T-helper 1 cell (primary cell): Measurements from ENCODE around the gene MMD.
"Not testable (repeated sequence)": the region's sequence is repeated elsewhere in the genome, so short reads cannot be mapped to it uniquely, and the experiment has no call there.

ENCODE experiments used
- DNase-seq, 5 donors: peaks; one replicate each; pipeline ENCODE4 v3.0.0-alpha.2; 2012 to 2020
- total RNA-seq, 4 donors: gene quantifications; one replicate each; lab custom pipeline; 2026; lab: John Stamatoyannopoulos, UW

Gene MMD, protein sequence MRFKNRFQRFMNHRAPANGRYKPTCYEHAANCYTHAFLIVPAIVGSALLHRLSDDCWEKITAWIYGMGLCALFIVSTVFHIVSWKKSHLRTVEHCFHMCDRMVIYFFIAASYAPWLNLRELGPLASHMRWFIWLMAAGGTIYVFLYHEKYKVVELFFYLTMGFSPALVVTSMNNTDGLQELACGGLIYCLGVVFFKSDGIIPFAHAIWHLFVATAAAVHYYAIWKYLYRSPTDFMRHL
- total RNA-seq, result 8.3 to 16.0 (median 12.5) reads per million in 4 donors

DNA sequence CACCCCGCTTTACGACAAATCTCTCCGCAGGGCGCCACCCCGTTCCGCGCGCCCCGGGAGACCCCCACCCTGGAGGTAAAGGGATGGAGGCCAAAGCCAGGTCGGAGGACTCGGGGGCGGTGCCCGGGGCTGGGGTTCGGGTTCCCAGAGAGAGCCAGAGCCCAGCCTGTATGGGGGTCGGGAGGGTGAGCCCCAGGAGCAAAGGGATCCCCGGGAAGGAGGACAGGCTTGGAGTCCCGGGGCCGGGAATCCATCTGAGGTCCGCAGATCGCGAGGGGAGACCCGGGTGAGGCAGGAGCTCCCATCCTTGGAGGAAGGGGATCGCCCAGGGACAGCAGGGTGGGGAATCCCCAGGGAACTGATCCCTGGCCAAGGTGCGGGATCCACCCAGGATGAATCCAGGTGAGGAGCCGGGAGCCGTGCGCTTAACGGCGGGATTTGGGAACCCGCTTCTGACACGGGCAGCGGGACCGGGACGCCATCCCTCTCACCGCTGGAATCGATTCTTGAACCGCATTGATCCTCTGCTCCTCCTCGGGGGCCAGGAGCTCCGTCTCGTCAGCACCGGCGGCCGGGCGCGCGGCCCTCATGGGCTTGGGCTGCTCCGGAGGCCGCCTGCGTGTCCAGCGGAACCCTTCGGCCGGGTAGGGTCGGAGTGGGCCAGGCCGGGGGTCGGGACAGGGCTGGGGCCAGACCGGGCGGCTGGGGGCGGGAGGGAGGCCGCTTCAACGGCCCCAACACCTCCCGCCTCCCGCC is at the start of gene MMD:
TSS of gene MMD (minus strand) at position 657 of the 756 bp plus-strand sequence. CDS start at position 517, 140 bp downstream.
- DNase-seq, result peak in 2 of 5 donors; percentile 7 to 10

DNA sequence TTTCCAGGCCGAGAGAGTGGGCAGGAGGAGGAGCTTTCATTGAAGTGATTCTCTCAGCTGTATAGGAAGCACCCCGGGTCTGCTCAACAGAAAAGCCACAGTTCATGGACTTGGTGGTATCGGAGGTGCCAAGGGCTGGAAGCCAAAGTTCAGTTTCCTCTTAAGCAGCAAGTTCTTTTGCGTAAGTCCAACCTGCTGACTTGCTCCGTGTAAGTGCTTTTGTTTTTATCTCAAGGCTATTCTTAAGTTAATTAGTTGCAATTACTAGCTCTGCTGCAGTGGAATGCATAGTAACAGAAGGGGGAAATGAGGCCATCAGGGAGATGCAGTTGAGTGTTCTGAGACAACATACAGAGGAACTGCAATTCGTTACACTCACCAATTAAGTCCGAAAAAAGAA is 45.0 kb upstream of the MMD start:
- no peak for DNase-seq

DNA sequence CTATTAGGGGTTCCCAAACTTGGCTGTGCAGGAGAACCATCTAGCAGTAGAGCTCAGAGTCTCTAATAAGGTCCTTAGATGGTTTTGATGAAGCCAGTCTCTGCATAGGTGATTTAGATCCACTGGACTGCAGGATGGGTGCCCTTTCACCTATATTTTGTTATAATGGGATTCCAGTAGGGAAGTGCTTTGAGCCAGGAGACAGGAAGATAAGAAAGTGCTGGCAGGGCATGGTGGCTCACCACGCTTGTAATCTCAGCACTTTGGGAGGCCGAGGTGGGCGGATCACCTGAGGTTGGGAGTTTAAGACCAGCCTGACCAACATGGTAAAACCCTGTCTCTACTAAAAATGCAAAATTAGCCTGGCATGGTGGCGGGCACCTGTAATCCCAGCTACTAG is 44.1 kb upstream of the MMD start:
- not testable (repeated sequence) for DNase-seq

DNA sequence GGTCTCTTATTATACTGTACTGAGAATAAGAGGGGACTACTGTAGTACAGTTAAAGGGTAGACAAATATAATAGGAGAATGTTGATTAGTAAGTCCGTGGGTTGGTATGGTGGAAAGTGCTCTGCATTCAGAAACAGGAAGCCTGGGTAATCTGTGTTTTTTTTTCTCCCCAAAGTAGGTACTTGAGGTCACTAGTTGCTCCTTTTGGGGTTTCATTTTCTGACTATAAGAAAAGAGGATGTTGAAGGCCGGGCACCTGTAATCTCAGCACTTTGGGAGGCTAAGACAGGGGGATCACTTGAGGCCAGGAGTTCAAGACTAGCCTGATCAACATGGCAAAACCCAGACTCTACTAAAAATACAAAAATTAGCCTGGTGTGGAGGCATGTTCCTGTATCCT is 42.0 kb upstream of the MMD start:
- DNase-seq, result peak in 1 of 5 donors; percentile 11

DNA sequence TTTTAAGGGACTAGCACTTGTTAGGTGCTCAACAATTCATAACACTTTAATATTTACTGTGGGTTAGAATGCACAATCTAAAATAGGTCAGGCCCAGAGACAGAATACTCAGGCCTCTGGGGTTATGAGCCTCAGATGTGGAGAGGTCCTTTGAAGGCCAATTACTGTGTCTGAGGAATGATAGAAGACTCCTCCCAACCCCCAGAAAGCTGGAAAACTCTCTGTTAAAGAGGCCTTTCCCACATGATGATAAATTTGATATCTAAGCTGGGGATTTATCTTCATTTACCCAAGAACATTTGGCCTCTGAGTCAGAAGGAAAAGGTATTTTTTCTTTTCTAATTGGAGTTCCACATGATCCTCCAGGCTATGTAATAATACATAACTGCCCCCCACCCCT is 41.1 kb upstream of the MMD start:
- DNase-seq, result no peak

DNA sequence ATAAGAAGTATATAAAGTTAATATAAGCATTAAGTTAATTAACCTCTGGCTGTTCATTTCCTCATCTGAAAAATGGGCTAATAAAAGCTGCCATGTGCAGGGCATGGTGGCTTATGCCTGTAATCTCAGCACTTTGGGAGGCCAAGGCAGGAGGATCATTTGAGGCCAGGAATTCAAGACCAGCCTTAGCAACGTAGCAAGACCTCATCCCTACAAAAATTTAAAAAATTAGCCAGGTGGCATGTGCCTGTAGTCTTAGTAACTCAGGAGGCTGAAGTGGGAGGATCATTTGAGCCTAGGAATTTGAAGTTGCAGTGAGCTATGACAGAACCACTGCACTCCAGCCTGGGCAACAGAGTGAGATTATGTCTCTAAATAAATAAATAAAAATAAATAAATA is 40.6 kb upstream of the MMD start:
- DNase-seq, result no peak

DNA sequence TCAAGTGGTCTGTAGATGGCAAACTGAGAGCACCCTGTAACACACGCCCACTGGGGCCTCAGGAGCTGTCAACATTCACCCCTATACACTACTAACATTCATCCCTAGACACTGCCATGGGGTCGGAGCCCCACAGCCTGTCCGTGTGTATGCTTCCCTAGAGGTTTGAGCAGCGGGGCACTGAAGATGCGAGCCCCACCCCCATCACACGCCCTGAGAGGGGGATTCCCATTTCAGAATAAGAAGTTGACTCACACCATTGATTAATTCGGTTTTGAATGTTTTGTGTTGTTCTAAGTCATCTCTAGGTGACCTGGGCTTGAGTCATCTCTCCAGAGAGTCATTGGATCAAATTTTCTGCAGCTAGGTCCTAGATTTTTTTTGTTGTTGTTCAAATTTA is 37.3 kb upstream of the MMD start:
- peak in 1 of 5 donors; percentile 14 for DNase-seq

DNA sequence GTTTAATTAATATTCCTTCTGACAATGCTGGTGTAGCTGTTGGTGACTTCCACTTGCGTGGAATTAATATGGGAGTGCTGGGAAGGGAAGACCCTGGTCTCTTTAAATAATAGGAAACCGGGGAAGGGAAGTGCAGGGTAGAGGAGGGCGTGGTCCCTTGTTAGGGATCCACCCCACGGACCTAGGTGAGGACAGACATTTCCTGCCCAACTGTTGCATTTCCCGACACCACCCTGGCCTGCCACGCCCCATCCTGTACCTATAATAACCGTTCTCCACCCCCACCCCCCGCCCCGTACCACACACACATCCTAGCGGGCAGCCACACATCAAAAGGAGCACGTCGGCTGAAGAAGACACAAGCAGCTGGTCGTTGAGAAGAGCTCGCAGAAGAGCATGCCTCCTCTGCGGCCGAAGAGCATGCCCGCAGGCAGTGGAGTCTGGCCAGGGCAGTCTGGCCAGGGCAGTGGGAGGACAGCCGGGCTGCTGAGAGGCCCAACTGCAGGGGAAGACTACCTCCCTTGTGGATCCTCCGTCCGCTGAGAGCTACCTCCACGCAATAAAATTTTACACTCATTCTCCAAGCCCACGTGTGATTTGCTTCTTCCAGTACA is 36.8 kb upstream of the MMD start:
- DNase-seq, result no peak

DNA sequence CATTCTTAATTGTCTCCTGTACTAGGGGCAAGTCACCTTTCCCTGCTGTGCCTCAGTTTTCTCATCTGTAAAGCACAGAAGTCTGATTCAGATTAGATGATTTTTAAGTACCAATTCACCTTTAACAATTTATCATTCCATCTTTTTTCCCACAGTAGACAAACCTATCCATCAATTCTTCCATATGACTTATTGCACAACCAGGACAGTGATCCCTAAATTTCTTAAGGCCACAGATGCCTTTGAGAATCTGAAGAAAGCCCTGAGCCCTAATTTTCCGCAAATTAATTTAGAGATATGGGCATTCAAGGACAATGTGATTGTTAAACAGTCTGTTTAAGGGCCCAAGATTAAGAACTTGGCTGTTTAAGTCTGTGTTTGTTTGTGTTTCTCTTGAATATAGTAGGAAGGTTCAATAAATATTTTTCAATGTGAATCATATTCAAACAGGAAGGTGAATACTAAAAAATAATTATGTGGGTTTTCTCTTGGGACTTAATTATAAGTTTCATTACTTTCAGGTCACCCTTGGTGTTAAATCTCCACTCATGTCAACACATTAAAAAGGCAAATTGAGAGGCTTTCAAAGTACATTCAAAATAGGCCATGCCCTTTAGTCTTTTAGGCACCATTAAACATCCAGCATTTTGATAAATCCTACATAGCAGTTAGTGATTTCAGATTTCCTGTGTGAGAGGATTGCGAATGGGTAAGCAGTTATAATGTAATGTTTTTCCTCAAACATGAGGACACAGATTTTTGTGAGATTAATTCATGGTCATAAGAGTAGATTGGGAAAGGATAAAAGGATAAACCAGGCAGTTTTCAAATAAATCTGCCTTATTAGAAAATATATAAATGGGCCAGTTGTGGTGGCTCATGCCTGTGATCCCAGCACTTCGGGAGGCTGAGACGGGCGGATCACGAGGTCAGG is 34.9 kb upstream of the MMD start:
- DNase-seq, result no peak

DNA sequence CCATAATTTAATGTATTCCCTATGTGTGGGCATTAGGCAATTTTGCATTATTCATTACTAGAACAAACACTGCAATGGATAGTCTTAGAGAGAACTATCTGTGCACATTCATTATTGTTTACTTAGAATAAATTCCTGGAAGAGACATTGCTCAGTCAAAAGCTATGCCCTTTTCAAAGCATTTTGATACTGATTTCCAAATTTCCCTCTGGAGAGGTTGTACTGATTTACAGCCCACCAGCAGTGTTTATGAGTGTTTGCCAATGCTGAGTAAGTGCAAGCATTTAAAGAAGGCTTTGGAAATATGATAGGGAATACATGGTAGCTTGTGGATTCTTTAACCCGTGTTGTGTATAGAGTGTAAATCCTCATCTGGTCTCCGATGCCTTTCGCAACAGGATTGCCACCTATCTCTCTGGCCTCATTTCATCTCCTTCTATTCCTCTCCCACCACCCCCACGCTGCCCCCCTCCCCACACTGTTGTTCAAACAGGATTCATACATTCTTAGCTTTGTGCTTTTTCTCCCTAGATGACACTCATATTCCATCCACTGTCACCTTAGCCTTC is 33.4 kb upstream of the MMD start:
- DNase-seq, result no peak

DNA sequence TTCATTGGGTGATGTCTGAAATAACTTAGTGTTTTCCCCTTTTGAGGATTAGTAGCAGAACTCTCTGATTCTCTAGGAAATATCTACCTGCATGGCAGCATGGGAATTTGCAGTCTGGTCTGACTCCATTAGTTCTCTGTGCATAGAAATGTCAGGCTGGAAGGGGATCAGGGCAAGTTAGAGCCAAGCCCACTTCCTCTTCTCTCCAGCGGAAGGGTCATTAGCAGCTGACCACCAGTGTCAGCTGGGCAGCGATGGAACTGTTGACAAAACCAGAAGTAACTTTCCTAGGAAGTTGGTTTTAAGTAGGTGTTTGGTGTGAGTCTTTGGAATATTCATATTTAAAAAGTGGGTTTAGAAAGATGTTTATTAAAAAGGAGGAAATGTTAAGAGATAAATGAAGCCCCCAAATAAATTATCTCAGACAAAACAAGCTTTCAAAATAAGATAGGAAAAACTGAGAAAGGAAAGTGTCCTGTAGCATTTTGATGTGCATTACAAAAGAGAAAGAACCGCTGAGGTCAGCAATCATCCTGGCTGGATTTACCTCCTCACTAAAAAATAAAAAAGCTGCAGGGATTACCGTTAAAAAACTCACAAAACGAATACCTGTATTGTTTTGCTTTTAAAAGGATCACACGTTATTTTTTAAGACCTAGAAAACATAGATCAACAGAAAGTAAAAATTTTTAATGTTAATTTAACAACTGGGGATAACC is 32.4 kb upstream of the MMD start:
- DNase-seq, result no peak

DNA sequence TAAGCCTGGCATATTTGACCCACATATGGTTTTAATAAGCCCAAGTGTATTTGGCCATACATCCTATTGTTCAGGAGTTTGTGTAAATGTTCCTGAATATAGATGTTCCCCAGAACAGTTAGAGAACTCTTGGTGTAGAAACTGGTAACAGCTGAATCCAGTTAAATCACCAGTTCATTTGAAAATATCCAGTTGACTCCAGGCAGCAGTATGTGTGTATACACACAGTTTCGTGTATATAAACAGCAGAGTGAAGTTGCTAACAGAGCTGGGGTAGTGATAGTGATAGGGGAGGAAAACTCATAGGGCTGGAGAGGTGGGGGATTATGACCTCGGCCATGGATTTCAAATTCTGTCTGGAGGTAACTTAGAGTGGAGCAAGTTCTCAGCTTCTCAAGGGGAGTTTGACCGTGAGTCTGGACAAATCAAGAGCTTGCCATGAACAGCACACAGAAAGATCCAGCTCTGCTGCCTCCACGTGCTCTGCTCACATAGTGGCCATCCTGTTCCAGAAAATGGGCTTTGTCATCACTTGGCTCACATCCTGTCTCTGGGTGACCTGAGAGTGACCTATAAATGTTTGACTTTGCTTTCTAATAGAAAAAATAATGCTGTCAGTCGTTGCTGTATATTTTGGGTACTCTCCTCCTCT is 30.6 kb upstream of the MMD start:
- no peak for DNase-seq

DNA sequence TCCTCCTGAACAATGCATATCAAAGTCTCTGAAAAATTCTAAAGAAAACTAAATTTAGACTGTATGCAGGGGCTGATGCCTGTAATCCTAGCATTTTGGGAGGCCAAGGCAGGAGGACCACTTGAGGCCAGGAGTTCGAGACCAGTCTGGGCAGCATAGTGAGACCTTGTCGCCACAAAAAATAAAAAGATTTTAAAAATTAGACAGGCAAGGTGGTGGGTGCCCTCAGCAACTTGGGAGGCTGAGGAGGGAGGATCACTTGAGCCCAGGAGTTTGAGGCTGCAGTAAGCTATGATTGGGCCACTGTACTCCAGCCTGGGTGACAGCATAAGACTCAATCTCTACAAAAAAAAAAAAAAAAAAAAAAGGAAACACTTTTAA is 30.1 kb upstream of the MMD start:
- no peak for DNase-seq

DNA sequence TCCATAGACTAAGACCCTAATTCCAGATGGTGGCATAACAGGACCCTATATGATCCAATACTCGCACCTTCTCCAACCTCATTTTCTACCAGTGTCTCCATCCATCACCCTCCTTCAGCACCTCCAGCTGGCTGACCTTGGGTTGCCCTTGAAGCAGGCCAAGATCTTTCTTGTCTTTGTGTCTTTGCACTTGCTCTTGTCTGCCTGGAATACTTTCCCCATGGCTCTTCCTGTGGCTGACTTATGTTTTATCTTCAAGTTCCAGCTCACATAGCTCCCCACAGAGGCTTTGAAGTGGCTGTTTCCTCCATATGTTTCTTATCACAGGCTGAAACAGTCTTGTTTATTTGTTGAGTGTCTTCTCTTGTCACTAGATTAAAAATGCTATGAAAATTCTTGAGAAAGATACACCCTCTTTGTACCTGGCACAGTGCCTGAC is 29.6 kb upstream of the MMD start:
- no peak for DNase-seq

DNA sequence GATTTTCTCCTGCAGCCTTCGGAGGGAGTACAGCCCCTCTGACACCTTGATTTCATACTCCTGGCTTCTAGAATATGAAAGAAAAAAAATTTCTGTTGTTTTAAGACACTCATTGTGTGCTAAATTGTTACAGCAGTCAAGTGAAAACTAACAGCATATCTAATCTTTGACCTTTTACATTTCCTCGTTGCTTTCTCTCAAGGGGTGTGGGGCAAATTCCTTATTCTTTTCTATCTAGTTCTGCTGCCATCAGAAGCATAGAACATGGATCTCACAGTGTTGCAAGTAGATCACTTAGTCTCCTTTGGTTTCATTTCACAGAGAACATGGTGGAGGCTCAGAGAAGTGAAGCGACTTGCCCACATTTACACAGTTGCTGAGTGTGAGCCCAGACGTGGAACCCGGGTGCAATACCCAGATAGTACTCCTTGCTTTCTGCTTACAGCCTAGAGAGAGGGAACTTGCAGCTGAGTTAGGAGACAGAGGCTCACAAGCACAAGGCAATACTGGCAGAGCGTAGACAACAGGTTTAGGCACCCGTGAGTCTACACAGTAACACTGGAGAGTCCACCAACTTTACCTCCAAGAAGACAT is 28.7 kb upstream of the MMD start:
- DNase-seq, result no peak

DNA sequence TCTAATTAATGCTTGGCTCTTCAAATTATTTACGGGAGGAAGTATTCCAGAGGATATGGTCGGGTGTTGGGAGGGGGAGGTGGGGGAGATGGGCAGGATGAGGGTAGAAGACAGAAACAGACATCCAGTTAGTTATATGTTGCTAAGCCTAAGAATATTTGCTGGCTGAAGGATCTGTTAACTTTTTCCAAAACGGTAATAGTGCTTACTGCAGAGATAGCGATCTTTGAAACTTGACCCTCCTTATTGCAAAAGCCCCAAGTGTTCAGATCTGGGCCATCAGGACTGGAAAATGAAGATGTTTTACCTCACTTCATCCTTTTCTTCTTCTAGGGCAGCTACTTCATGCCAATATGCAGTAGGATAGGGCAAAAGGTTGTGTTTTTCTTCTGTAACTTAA is 27.0 kb upstream of the MMD start:
- DNase-seq, result no peak

DNA sequence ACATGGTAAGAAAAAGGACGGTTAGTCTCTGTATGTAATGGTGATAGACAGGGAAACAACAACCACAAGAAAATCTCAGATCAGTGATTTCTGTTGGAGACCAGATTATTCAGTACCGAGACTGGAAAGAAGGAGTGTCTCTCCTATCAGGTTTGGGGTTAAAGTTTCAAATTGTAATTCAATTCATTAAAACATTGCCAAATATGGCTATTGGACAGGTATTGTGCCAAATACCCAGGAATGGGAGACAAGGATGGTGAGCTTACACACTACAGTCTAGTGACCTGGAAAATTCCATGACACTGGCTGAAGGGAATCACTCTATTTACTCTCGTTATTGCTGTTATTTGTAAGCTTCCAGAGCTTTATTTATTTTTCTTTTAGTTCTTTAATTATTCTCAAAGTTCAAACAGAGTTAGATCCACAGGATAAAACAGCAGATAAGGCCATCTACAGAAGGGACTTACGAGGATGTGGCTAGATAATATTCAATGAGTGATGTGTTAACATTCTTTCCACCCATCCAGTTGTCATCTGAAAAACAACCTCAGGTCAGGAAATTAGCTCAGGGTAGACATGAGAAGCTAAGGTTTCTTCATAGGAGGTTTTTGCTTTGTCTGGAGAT is 25.1 kb upstream of the MMD start:
- no peak for DNase-seq

DNA sequence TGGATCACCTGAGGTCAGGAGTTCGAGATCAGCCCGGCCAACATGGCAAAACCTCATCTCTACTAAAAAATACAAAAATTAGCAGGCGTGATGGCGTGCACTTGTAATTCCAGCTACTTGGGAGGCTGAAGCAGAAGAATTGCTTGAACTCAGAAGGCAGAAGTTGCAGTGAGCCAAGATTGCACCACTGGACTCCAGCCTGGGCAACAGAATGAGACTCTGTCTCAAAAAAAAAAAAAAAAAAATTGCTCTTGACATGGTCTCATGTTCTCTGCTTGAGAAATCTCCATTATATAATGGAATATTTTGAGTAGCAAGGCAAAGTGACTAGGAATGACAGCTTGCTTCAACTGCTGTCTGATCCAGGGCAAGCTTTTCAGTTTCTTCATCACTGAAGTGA is 24.4 kb upstream of the MMD start:
- DNase-seq, result not testable (repeated sequence)

DNA sequence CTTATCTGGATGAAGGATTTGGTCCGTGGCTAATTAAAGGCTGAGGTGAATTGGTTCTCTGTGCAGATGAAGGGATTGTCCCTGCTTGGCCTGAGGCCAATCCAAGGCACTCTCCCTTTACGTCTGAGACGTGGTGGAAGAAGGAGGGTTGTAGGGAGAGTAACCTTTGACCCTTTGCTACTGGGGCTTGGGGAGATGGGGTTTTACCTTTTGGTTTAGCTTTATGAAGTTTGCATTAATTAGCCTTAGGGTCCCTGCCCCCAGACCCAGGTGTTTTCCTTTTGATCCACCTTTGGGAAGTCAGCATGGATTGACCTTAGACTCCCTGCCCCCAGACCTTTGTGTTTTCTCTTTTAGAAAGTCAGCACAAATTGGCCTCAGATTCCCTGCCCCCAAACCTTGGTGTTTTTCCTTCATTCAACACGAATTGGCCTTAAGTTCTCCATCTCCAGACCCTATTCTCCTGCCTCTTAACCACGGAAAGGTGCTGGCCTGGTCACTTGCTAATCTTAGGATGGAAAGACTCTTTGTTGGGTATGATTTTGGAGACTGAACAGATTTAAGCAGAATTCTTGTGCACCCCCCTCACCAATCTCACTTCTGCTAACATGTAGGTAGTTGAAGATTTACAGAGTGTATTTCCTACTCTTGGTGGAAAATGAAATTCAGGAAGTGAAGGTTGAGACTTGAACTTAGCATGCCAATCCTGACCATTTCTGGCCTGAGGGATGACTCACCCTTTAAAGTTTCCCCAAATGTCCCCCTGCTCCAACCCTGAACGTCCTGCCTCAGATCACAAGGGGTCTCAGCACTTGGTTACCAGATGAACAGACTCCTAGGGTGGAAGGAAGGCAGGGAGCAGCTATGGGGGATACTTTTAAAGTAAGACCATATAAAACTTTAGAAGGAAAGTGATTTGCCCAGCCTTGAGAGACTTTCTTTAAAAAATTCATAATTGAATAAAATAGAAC is 23.1 kb upstream of the MMD start:
- DNase-seq, result no peak
